Ishikawa (cell line): Measurements from ENCODE around the gene FBXO28.

Experiments used
- EP300 ChIP-seq: IDR thresholded peaks from 2 replicates; pipeline ENCODE4 v1.6.1; 2012; ENCODE audit warnings: borderline replicate concordance
- FOXM1 ChIP-seq: IDR thresholded peaks from 2 replicates; pipeline ENCODE4 v1.6.1; 2012; ENCODE audit warnings: low read depth, borderline replicate concordance
- TEAD4 ChIP-seq: IDR thresholded peaks from 2 replicates; pipeline ENCODE4 v1.6.1; 2012
- YY1 ChIP-seq: IDR thresholded peaks from 2 replicates; pipeline ENCODE4 v1.6.1; 2012; ENCODE audit warnings: low read depth
- TF ChIP-seq, protein P1 (sequence below): IDR thresholded peaks from 2 replicates; pipeline ENCODE4 v1.6.1; 2012
- TF ChIP-seq, protein P2 (sequence below): IDR thresholded peaks from 2 replicates; pipeline ENCODE4 v1.6.1; 2012; ENCODE audit warnings: low read depth, mild to moderate bottlenecking

DNA sequence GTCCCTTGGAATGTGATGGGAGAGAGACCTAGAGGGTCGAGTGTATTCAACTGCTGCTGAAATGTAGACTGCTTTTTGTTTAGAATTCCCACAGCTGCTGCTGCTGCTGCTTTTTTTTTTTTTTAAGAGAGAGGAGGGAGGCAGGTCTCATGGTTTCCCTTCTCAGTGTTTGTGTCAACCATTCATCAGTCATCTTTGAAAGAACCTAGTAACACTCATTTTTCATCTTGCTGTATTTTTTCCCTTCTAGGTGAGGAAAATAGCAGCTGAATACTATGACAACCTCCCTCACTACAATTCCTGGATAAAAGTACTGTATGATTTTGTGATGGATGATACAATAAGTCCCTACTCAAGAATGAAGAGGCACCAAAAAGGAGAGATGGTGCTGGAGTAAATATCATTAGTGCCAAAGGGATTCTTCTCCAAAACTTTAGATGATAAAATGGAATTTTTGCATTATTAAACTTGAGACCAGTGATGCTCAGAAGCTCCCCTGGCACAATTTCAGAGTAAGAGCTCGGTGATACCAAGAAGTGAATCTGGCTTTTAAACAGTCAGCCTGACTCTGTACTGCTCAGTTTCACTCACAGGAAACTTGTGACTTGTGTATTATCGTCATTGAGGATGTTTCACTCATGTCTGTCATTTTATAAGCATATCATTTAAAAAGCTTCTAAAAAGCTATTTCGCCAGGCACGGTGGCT is 78.3 kb downstream of the FBXO28 start:
- no peak for TF ChIP-seq TEAD4
- TF ChIP-seq, protein P1, sequence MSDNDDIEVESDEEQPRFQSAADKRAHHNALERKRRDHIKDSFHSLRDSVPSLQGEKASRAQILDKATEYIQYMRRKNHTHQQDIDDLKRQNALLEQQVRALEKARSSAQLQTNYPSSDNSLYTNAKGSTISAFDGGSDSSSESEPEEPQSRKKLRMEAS, result no peak
- TF ChIP-seq YY1, result no peak
- TF ChIP-seq, protein P2, sequence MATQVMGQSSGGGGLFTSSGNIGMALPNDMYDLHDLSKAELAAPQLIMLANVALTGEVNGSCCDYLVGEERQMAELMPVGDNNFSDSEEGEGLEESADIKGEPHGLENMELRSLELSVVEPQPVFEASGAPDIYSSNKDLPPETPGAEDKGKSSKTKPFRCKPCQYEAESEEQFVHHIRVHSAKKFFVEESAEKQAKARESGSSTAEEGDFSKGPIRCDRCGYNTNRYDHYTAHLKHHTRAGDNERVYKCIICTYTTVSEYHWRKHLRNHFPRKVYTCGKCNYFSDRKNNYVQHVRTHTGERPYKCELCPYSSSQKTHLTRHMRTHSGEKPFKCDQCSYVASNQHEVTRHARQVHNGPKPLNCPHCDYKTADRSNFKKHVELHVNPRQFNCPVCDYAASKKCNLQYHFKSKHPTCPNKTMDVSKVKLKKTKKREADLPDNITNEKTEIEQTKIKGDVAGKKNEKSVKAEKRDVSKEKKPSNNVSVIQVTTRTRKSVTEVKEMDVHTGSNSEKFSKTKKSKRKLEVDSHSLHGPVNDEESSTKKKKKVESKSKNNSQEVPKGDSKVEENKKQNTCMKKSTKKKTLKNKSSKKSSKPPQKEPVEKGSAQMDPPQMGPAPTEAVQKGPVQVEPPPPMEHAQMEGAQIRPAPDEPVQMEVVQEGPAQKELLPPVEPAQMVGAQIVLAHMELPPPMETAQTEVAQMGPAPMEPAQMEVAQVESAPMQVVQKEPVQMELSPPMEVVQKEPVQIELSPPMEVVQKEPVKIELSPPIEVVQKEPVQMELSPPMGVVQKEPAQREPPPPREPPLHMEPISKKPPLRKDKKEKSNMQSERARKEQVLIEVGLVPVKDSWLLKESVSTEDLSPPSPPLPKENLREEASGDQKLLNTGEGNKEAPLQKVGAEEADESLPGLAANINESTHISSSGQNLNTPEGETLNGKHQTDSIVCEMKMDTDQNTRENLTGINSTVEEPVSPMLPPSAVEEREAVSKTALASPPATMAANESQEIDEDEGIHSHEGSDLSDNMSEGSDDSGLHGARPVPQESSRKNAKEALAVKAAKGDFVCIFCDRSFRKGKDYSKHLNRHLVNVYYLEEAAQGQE, result no peak
- no peak for TF ChIP-seq FOXM1
- no peak for TF ChIP-seq EP300
